WTC11 (cell line): ENCODE results near the gene TCF12. TPM values are rescaled to one million over a fixed set of nuclear protein-coding genes. Genes with fewer than 3 reads are reported as not detected.
A peak's percentile ranks its signal among the peaks of the same experiment; 100 is the strongest.

Experiments used
- ATAC-seq: fragments of 200-7000 bp; cut with Tn5 transposase; 2 replicates; pipeline ENCODE4 v1.10.0; 2021; ENCODE audit warnings: mild to moderate bottlenecking, moderate library complexity
- CTCF ChIA-PET: fragments of 300-600 bp; sonication (Branson Sonifier 250); formaldehyde crosslinking; loops from one replicate; lab custom pipeline; 2021; ENCODE audit warnings: antibody characterized with exemption; lab: Charles Lee
- POLR2A ChIA-PET: fragments of 350-600 bp; sonication (Branson Sonifier 250); formaldehyde crosslinking; loops from one replicate; lab custom pipeline; 2021; ENCODE audit warnings: antibody characterized with exemption; lab: Charles Lee
- DNase-seq: peaks from one replicate; pipeline ENCODE4 v3.0.0; 2021; ENCODE audit warnings: low spot score
- H3K27ac Mint-ChIP-seq: 2 replicates; pipeline ENCODE4 v1.8.0; 2021; ENCODE audit warnings: mixed read lengths
- H3K27me3 Mint-ChIP-seq: 2 replicates; pipeline ENCODE4 v1.8.0; 2021; ENCODE audit warnings: low read depth, mild to moderate bottlenecking, moderate library complexity, mixed read lengths
- H3K36me3 Mint-ChIP-seq: 2 replicates; pipeline ENCODE4 v1.8.0; 2021; ENCODE audit warnings: mixed read lengths
- H3K4me1 Mint-ChIP-seq: 2 replicates; pipeline ENCODE4 v1.8.0; 2022; ENCODE audit warnings: mixed read lengths
- H3K4me3 Mint-ChIP-seq: 2 replicates; pipeline ENCODE4 v1.8.0; 2021; ENCODE audit warnings: mild to moderate bottlenecking, moderate library complexity, mixed read lengths
- H3K9me3 Mint-ChIP-seq: 2 replicates; pipeline ENCODE4 v1.8.0; 2021; ENCODE audit warnings: mixed read lengths
- AFF4 ChIP-seq: sonication (generic); formaldehyde crosslinking; IDR thresholded peaks from 2 replicates; pipeline ENCODE4 v1.8.1; 2023; ENCODE audit warnings: mild to moderate bottlenecking, missing genetic modification reagents, borderline replicate concordance
- ATF1 ChIP-seq: sonication (generic); formaldehyde crosslinking; IDR thresholded peaks from 2 replicates; pipeline ENCODE4 v1.8.1; 2023; ENCODE audit warnings: mild to moderate bottlenecking, moderate library complexity, missing genetic modification reagents
- CREB1 ChIP-seq: sonication (generic); formaldehyde crosslinking; IDR thresholded peaks from 2 replicates; pipeline ENCODE4 v1.8.0; 2023; ENCODE audit warnings: mild to moderate bottlenecking, missing genetic modification reagents
- ESRRA ChIP-seq: sonication (generic); formaldehyde crosslinking; IDR thresholded peaks from 2 replicates; pipeline ENCODE4 v1.8.1; 2022; ENCODE audit warnings: mild to moderate bottlenecking, missing genetic modification reagents, borderline replicate concordance
- FOXK1 ChIP-seq: sonication (generic); formaldehyde crosslinking; IDR thresholded peaks from 2 replicates; pipeline ENCODE4 v1.8.0; 2022; ENCODE audit warnings: mild to moderate bottlenecking, moderate library complexity, missing genetic modification reagents
- FOXP4 ChIP-seq: sonication (generic); formaldehyde crosslinking; IDR thresholded peaks from 2 replicates; pipeline ENCODE4 v1.8.0; 2022; ENCODE audit warnings: mild to moderate bottlenecking, missing genetic modification reagents
- GABPB1 ChIP-seq: sonication (generic); formaldehyde crosslinking; IDR thresholded peaks from 2 replicates; pipeline ENCODE4 v1.8.1; 2023; ENCODE audit warnings: mild to moderate bottlenecking, missing genetic modification reagents
- GRHL2 ChIP-seq: fragments of 250-450 bp; sonication (Bioruptor Pico); IDR thresholded peaks from 2 replicates; pipeline ENCODE4 v1.8.0; 2022; ENCODE audit warnings: mild to moderate bottlenecking, moderate library complexity; ENCODE audit not compliant: insufficient replicate concordance, severe bottlenecking
- MYBL2 ChIP-seq: sonication (generic); formaldehyde crosslinking; IDR thresholded peaks from 2 replicates; pipeline ENCODE4 v1.8.1; 2023; ENCODE audit warnings: mild to moderate bottlenecking, moderate library complexity, missing genetic modification reagents
- NFATC4 ChIP-seq: fragments of 250-450 bp; sonication (Bioruptor Pico); IDR thresholded peaks from 2 replicates; pipeline ENCODE4 v1.9.0; 2021; ENCODE audit warnings: mild to moderate bottlenecking
- NR2C2 ChIP-seq: sonication (generic); formaldehyde crosslinking; IDR thresholded peaks from 2 replicates; pipeline ENCODE4 v1.8.0; 2022; ENCODE audit warnings: mild to moderate bottlenecking, missing genetic modification reagents
- PRRX2 ChIP-seq: fragments of 250-450 bp; sonication (Bioruptor Pico); IDR thresholded peaks from 2 replicates; pipeline ENCODE4 v1.8.0; 2021; ENCODE audit warnings: mild to moderate bottlenecking
- RORB ChIP-seq: fragments of 250-450 bp; sonication (Bioruptor Pico); IDR thresholded peaks from 2 replicates; pipeline ENCODE4 v1.9.0; 2021; ENCODE audit warnings: mild to moderate bottlenecking
- TCF7 ChIP-seq: sonication (generic); formaldehyde crosslinking; IDR thresholded peaks from 2 replicates; pipeline ENCODE4 v1.8.0; 2022; ENCODE audit warnings: mild to moderate bottlenecking, low read depth, missing genetic modification reagents, moderate library complexity
- TEAD4 ChIP-seq: sonication (generic); formaldehyde crosslinking; IDR thresholded peaks from 2 replicates; pipeline ENCODE4 v1.8.0; 2022; ENCODE audit warnings: mild to moderate bottlenecking, missing genetic modification reagents
- TP53 ChIP-seq: sonication (generic); formaldehyde crosslinking; IDR thresholded peaks from 2 replicates; pipeline ENCODE4 v1.8.1; 2023; ENCODE audit warnings: mild to moderate bottlenecking, missing genetic modification reagents
- ZBTB21 ChIP-seq: sonication (generic); formaldehyde crosslinking; IDR thresholded peaks from 2 replicates; pipeline ENCODE4 v1.8.1; 2023; ENCODE audit warnings: mild to moderate bottlenecking, missing genetic modification reagents, borderline replicate concordance
- ZBTB43 ChIP-seq: sonication (generic); formaldehyde crosslinking; IDR thresholded peaks from 2 replicates; pipeline ENCODE4 v1.8.1; 2023; ENCODE audit warnings: mild to moderate bottlenecking, missing genetic modification reagents
- ZNF317 ChIP-seq: sonication (generic); formaldehyde crosslinking; IDR thresholded peaks from 2 replicates; pipeline ENCODE4 v1.8.1; 2023; ENCODE audit warnings: low read depth, mild to moderate bottlenecking, moderate library complexity, missing genetic modification reagents, borderline replicate concordance
- ZNF425 ChIP-seq: fragments of 250-450 bp; sonication (Bioruptor Pico); conservative IDR thresholded peaks from 2 replicates; pipeline ENCODE4 v1.9.0; 2021; ENCODE audit warnings: mild to moderate bottlenecking
- ZNF532 ChIP-seq: fragments of 250-450 bp; sonication (Bioruptor Pico); IDR thresholded peaks from 2 replicates; pipeline ENCODE4 v1.9.0; 2021; ENCODE audit warnings: mild to moderate bottlenecking, borderline replicate concordance
- total RNA-seq: library from RNA; stranded (reverse); gene quantifications from 3 replicates; pipeline ENCODE4 v1.2.3, GENCODE V29; 2021

TCF12 gene
- total RNA-seq, 1 experiment from 2014 or later = 73.2 TPM

GRCh38 chr15:56923174-56923591, 4.7 kb downstream of the TCF12 start:
- ChIA-PET CTCF (no interaction called here), POLR2A (no interaction called here)
- Mint-ChIP-seq H3K27ac (peak overlapping the region; percentile 70), H3K36me3 (peaks cover 30% of the 10 kb centered on the region), H3K9me3 (no peaks in the 10 kb centered on the region), H3K27me3 (no peaks in the 10 kb centered on the region), H3K4me3 (no peak overlapping the region), H3K4me1 (peaks cover 53% of the 10 kb centered on the region)
- no peak for ATAC-seq
- no peak for DNase-seq
- TF ChIP-seq NR2C2 (no peak), GABPB1 (CRISPR knock-in tag) (no peak)

- no peaks in the 10 kb centered on the region for H3K9me3 Mint-ChIP-seq
- TF ChIP-seq ZBTB43 (no peak), TP53 (CRISPR knock-in tag) (no peak), AFF4 (CRISPR knock-in tag) (no peak), FOXP4 (CRISPR knock-in tag) (no peak), ZBTB21 (CRISPR knock-in tag) (no peak), ZNF317 (CRISPR knock-in tag) (no peak), ATF1 (CRISPR knock-in tag) (no peak), GRHL2 (CRISPR knock-in tag) (no peak), TCF7 (CRISPR knock-in tag) (no peak), MYBL2 (CRISPR knock-in tag) (no peak), ZNF425 (CRISPR knock-in tag) (no peak), PRRX2 (CRISPR knock-in tag) (no peak), NFATC4 (CRISPR knock-in tag) (no peak), RORB (CRISPR knock-in tag) (no peak), TEAD4 (CRISPR knock-in tag) (no peak), GABPB1 (CRISPR knock-in tag) (no peak), ZNF532 (CRISPR knock-in tag) (no peak), ESRRA (no peak), FOXK1 (CRISPR knock-in tag) (no peak), CREB1 (CRISPR knock-in tag) (no peak)
- TF ChIP-seq, all 79 proteins: peak for 0
- Mint-ChIP-seq H3K27ac (peak overlapping the region; percentile 30; the same call in 1 of the 2 replicates), H3K27me3 (no peaks in the 10 kb centered on the region), H3K4me3 (no peak overlapping the region), H3K36me3 (peaks cover 21% of the 10 kb centered on the region), H3K4me1 (peaks cover 71% of the 10 kb centered on the region)
- CTCF ChIA-PET = interaction anchor here (1.0 kb wide), 1 partner anchor 8 kb away, joined by 3 read pairs; no protein-coding TSS in a partner anchor
- DNase-seq = no peak
- ATAC-seq = peak; percentile 74
- POLR2A ChIA-PET = interaction anchor here (1.1 kb wide), 1 partner anchor 10 kb away, joined by 5 read pairs; no protein-coding TSS in a partner anchor
These were observed 9.4 kb downstream of the TCF12 start for GRCh38 chr15:56927816-56928215.
